Activated T-cell treated with anti-CD3 and anti-CD28 coated beads, Interleukin-2, amount 50 U/mL, for 72 hours (primary cell): ENCODE data around the gene SART1. TPM values are rescaled to one million over a fixed set of nuclear protein-coding genes. Genes with fewer than 3 reads are reported as not detected.

Experiments
- ATAC-seq, 2 donors: fragments of 150-1000 bp; cut with Tn5 transposase; replicated peaks in 1 of 2; 2 replicates each; pipeline ENCODE4 v1.10.0; 2021; ENCODE audit warnings: moderate library complexity in 2 of 2, mild to moderate bottlenecking in 1 of 2
- DNase-seq, 2 donors: peaks; one replicate each; pipeline ENCODE4 v3.0.0; 2021 to 2022; ENCODE audit warnings: mixed read lengths in 1 of 2
- H3K27ac Mint-ChIP-seq: one replicate; pipeline ENCODE4 v1.8.0; 2022; ENCODE audit warnings: mild to moderate bottlenecking, moderate library complexity, mixed read lengths
- H3K27me3 Mint-ChIP-seq: one replicate; pipeline ENCODE4 v1.8.0; 2022; ENCODE audit warnings: low read depth, mixed read lengths
- H3K36me3 Mint-ChIP-seq, 2 donors: one replicate each; pipeline ENCODE4 v1.8.0; 2022; ENCODE audit warnings: mixed read lengths in 2 of 2, mild to moderate bottlenecking in 1 of 2; ENCODE audit not compliant: insufficient read depth in 2 of 2
- H3K4me1 Mint-ChIP-seq: one replicate; pipeline ENCODE4 v1.8.0; 2022; ENCODE audit warnings: low read depth, mixed read lengths
- H3K4me3 Mint-ChIP-seq, 2 donors: one replicate each; pipeline ENCODE4 v1.8.0; 2022; ENCODE audit warnings: mild to moderate bottlenecking in 2 of 2, mixed read lengths in 2 of 2, moderate library complexity in 2 of 2
- H3K9me3 Mint-ChIP-seq, 2 donors: one replicate each; pipeline ENCODE4 v1.8.0; 2022; ENCODE audit warnings: mixed read lengths in 2 of 2
- total RNA-seq, 2 donors: library from RNA; stranded (reverse); gene quantifications; one replicate each; pipeline ENCODE4 v1.2.3, GENCODE V29; 2022

SART1 gene
- total RNA-seq, 2 donors from 2014 or later: 63.2 to 75.9 TPM

DNA sequence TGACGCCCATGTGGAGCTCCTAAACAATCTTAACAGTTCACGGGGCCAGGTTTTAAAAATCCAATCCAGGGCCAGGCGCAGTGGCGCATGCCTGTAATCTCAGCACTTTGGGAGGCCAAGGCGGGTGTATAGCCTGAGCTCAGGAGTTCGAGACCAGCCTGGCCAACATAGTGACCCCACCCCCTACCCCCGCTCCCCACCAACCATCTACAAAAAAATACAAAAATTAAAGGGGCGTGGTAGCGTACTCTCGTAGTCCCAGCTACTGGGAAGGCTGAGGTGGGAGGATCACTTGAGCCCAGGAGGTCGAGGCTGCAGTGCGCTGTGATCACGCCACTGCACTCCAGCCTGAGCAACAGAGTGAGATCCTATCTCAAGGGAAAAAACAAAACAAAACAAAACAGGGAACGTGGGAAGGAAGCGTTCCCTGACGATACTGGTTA lies 689 bp upstream of the SART1 start:
- peak in 1 of 2 donors; percentile 1 for ATAC-seq

DNA sequence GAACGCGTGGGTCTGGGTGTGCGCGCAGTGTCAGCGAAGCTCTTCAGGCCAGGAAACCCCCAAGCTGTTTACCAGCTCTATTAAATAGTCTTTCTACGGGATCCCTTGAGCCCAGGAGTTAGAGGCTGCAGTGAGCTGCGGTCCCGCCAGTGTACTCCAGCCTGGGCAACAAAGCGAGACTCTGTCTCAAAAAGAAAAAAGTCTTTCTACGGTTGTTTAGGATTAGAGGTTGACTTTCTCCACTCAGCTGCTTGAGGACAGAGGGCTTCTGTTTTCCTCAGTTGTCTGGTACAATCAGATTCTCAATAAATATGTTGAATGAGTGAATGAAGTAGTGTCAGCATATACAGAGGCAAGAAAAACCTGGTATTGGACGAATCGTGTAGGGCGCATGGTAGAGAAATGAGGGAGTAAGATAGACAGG lies 619 bp downstream of the SART1 start:
- ATAC-seq: no peak
- no peaks in the 10 kb centered on the region for H3K9me3 Mint-ChIP-seq
- peaks cover 10 to 11% of the 10 kb centered on the region in 2 donors for H3K36me3 Mint-ChIP-seq
- H3K27ac Mint-ChIP-seq: peak overlapping the region; percentile 82
- DNase-seq: no peak
- H3K27me3 Mint-ChIP-seq: no peaks in the 10 kb centered on the region
- H3K4me3 Mint-ChIP-seq: peak overlapping the region; percentile 86 to 93
- peaks cover 29% of the 10 kb centered on the region for H3K4me1 Mint-ChIP-seq

More for the DNA sequence above, 689 bp upstream of the SART1 start:
- peak overlapping the region; percentile 97 for H3K27ac Mint-ChIP-seq
- no peaks in the 10 kb centered on the region for H3K27me3 Mint-ChIP-seq
- no peak for DNase-seq
- peaks cover 9% of the 10 kb centered on the region in 2 donors for H3K36me3 Mint-ChIP-seq
- H3K4me3 Mint-ChIP-seq: peak overlapping the region; percentile 89 to 93
- peaks cover 40% of the 10 kb centered on the region for H3K4me1 Mint-ChIP-seq
- H3K9me3 Mint-ChIP-seq: no peaks in the 10 kb centered on the region

DNA sequence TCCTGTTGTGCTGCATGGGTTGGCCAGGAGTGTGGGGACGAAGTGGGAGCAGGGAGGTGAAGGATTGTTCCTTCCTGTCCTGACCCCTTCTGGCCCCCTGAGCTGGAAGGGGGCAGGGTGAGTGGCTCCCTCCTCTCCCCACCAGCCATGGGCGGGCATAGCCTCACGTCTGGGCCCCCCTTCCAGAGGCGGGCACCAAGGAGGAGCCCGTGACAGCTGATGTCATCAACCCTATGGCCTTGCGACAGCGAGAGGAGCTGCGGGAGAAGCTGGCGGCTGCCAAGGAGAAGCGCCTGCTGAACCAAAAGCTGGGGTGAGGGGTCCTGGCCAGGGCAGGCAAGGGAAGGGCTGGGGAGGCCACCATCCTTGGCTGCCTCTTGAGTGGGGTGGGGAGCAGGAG lies 3.4 kb downstream of the SART1 start:
- H3K36me3 Mint-ChIP-seq: peaks cover 13% of the 10 kb centered on the region in 2 donors

DNA sequence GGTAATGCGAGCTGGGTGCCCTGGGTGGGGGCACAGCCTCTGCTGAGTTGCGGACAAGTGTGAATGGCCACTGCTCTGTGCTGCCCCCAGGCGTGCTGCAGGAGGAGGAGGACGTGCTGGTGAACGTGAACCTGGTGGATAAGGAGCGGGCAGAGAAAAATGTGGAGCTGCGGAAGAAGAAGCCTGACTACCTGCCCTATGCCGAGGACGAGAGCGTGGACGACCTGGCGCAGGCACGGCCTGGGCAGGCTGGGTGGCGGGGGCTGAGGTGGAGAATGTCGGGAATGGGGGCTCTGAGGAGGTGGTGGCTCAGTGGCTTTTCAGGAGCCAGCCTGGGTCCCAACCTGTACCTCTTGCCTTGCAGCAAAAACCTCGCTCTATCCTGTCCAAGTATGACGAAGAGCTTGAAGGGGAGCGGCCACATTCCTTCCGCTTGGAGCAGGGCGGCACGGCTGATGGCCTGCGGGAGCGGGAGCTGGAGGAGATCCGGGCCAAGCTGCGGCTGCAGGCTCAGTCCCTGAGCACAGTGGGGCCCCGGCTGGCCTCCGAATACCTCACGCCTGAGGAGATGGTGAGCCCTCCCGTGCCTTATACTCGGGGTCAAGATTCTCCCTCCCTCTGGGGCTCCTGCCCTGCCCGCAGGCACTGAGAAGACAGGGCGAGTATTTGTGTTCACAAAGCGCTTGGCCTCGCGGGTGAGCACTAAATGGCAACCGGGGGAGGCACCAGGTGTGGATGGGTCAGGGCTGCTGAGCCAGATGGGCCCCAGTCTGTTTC lies 4.6 kb downstream of the SART1 start:
- Mint-ChIP-seq H3K27ac (peak overlapping the region; percentile 75), H3K9me3 (no peaks in the 10 kb centered on the region), H3K36me3 (peaks cover 17 to 19% of the 10 kb centered on the region in 2 donors), H3K4me3 (no peak overlapping the region), H3K4me1 (peaks cover 27% of the 10 kb centered on the region), H3K27me3 (no peaks in the 10 kb centered on the region)
- DNase-seq (no peak), ATAC-seq (no peak)

More for the DNA sequence above, 3.4 kb downstream of the SART1 start:
- no peak overlapping the region for H3K27ac Mint-ChIP-seq
- no peaks in the 10 kb centered on the region for H3K27me3 Mint-ChIP-seq
- no peaks in the 10 kb centered on the region for H3K9me3 Mint-ChIP-seq
- H3K4me1 Mint-ChIP-seq: peaks cover 22% of the 10 kb centered on the region
- no peak for DNase-seq
- no peak for ATAC-seq
- no peak overlapping the region for H3K4me3 Mint-ChIP-seq

DNA sequence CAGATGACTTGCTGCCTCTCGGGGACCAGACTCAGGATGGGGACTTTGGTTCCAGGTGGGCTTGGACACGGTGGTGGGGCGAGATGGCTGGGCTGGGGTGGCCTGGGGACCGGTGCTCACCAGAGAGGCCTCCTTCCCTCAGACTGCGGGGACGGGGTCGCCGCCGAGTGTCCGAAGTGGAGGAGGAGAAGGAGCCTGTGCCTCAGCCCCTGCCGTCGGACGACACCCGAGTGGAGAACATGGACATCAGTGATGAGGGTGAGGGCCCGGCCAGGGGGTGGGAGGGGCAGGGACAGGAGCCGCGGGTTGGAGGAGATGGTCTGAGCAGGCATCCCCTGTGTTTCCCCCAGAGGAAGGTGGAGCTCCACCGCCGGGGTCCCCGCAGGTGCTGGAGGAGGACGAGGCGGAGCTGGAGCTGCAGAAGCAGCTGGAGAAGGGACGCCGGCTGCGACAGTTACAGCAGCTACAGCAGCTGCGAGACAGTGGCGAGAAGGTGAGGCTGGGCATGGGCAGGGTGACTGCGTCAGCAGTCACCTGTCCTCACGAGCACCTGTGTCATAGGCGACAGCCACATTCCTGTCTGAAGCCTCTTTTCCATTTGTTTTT lies 5.9 kb downstream of the SART1 start:
- H3K4me3 Mint-ChIP-seq: no peak overlapping the region
- DNase-seq (no peak), ATAC-seq (no peak)
- no peaks in the 10 kb centered on the region for H3K9me3 Mint-ChIP-seq
- peaks cover 18 to 25% of the 10 kb centered on the region in 2 donors for H3K36me3 Mint-ChIP-seq
- H3K27ac Mint-ChIP-seq: no peak overlapping the region
- H3K27me3 Mint-ChIP-seq: no peaks in the 10 kb centered on the region
- peaks cover 23% of the 10 kb centered on the region for H3K4me1 Mint-ChIP-seq

DNA sequence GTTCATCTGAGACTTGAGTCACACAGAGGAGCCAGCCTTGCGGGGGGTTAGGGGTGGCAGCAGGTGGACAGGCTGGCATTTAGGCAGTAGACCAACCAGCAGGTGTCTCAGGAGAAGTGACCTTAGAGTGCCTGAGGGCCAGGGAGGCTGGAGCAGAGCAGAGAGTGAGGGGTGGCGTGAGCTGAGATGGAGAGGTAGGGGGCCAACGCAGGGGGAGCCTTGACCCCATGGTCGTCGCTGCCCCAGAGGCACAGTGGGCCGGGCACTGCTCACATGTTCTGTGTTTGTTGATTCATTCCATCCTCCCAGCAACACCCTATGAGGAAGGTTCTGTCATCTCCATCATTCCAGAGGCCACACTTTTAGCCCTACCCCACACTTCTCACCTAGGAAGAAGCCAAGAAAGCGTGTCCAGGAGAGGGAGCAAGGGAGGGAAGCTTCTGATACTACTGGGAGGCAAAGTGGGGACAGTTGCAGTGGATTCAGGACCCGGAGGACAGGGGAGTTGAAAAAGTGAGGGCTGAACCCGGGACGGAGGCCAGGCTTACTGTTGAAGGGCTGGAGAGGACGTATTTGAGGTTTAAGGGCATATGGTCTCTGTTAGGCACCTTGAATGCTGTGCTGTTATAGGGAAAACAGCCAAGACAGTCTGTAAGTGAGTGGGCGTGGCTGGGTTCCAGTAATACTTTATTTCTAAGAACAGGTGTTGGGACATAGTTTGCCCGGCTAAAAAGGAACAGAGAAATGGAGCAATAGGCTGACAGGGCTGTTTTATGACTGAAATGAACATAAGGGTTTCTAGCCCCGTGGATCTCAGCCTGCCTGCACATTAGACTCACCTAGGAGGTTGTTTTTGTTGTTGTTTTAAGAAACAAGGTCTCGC lies 7.3 kb downstream of the SART1 start:
- H3K27me3 Mint-ChIP-seq: no peaks in the 10 kb centered on the region

DNA sequence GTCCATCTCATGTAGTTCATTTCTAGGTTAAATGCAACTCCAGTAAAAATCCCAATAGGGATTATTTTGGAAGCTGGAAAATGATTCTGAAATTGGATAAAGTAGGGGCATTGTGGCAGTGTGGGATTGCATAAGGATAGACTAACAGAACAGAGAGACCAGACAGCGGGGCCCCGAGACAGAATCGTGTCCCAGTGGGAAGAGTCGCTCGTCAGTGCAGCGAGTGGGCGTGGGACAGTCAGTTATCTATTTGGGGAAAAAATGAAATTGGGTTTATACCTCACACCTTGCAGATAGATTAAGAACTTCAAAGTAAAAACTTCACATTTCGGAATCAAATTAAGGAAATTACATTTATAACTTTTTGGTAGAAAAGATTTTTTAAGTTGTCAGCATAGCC lies 10.6 kb downstream of the SART1 start:
- Mint-ChIP-seq H3K27ac (no peak overlapping the region), H3K9me3 (no peaks in the 10 kb centered on the region), H3K36me3 (peaks cover 11 to 33% of the 10 kb centered on the region in 2 donors), H3K27me3 (no peaks in the 10 kb centered on the region), H3K4me1 (peaks cover 10% of the 10 kb centered on the region), H3K4me3 (no peak overlapping the region)
- DNase-seq (no peak), ATAC-seq (no peak)

More for the DNA sequence above, 7.3 kb downstream of the SART1 start:
- no peaks in the 10 kb centered on the region for H3K9me3 Mint-ChIP-seq
- peak overlapping the region; percentile 13 for H3K27ac Mint-ChIP-seq
- DNase-seq (no peak), ATAC-seq (no peak)
- no peak overlapping the region for H3K4me3 Mint-ChIP-seq
- peaks cover 9% of the 10 kb centered on the region for H3K4me1 Mint-ChIP-seq
- H3K36me3 Mint-ChIP-seq: peaks cover 15 to 33% of the 10 kb centered on the region in 2 donors

DNA sequence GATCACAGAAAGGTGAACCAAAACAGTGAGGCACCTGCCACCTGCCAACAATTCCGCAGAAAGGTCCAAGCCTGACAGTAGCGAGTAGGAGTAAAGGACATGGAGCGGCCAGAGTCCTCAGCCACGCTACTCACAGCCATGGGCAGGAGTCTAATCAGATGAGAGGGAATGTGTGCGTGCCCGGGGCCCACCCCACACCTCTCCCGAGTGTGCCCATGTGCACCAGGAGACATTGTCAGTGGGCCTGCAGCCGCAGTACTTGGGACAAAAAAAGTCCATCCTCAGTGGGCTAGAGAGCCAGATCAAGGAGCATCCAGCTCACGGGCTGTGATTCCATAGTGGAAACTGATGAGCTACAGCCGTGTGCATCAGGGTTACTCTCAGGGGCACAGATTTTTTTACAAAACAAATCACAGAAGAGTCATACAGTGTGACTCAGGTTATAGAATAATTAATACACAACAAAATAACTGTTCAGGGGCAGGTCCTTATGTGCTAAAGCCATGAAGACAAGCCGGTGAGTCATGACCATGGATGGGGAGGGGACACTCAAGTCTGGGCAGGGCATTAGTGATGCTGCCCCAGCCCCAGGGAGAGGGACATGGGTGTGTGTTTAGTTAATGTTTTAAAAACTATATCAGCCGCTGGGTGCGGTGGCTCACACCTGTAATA lies 12.0 kb downstream of the SART1 start:
- H3K27ac Mint-ChIP-seq: no peak overlapping the region
- H3K4me1 Mint-ChIP-seq: peaks cover 10% of the 10 kb centered on the region
- H3K27me3 Mint-ChIP-seq: no peaks in the 10 kb centered on the region
- H3K9me3 Mint-ChIP-seq: no peaks in the 10 kb centered on the region
- ATAC-seq (no peak), DNase-seq (no peak)
- no peak overlapping the region for H3K4me3 Mint-ChIP-seq
- H3K36me3 Mint-ChIP-seq: peaks cover 10 to 32% of the 10 kb centered on the region in 2 donors

DNA sequence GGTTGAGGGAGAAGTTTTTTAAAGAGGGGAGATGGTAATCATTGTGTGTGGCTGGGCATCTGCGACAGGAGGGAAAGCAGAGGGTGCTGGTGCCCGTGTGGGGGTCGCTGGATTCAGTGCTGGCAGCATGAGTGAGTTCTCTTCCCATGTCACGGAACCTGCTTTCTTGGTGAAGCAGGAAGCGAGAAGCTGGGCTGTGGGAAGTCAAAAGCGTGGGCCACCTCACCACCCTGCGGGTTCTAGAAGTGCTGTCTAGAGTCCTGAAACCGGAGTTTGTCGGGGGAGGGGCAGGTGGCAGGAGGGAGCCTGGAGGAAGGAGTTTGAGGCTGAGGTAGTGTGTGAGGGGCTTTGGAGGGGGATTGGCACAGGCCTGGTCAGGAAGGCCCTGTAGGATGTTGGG lies 14.2 kb downstream of the SART1 start:
- no peaks in the 10 kb centered on the region for H3K9me3 Mint-ChIP-seq
- no peaks in the 10 kb centered on the region for H3K27me3 Mint-ChIP-seq
- H3K4me3 Mint-ChIP-seq: no peak overlapping the region
- peaks cover 5% of the 10 kb centered on the region for H3K4me1 Mint-ChIP-seq
- H3K27ac Mint-ChIP-seq: no peak overlapping the region
- ATAC-seq: no peak
- peaks cover 6 to 29% of the 10 kb centered on the region in 2 donors for H3K36me3 Mint-ChIP-seq
- DNase-seq: no peak

DNA sequence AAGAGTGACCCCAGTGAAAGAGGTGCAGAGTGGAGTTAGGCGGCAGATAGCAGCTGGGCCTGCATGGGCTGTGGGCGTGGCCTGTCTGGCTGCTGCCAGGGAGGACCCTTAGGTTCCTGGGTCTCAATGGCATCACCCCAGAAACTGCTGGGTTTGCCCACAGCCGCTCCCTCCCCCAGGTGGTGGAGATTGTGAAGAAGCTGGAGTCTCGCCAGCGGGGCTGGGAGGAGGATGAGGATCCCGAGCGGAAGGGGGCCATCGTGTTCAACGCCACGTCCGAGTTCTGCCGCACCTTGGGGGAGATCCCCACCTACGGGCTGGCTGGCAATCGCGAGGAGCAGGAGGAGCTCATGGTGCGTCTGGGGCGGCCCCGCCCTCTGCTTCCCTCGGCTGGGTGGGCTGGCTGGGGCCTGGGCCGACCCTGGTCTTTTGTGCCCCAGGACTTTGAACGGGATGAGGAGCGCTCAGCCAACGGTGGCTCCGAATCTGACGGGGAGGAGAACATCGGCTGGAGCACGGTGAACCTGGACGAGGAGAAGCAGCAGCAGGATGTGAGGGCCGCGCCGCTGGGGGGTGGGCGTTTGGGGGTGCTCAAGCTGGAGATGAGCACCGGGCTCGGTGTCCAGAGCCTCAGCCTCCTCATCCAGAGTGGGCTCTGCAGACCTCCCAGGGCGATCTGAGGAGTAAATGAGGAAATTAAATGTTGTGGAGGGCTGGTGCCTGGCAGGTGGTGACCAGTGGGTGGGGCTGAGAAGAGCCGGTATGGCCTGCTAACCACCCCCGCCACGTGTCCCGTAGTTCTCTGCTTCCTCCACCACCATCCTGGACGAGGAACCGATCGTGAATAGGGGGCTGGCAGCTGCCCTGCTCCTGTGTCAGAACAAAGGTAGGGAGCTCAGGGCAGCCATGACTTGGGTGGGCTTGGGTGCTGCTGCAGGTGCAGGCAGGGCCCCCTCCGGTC lies 15.0 kb downstream of the SART1 start:
- Mint-ChIP-seq H3K27ac (no peak overlapping the region), H3K27me3 (no peaks in the 10 kb centered on the region), H3K4me3 (no peak overlapping the region), H3K4me1 (peaks cover 5% of the 10 kb centered on the region), H3K9me3 (no peaks in the 10 kb centered on the region), H3K36me3 (peaks cover 6 to 29% of the 10 kb centered on the region in 2 donors)
- ATAC-seq (no peak), DNase-seq (no peak)

DNA sequence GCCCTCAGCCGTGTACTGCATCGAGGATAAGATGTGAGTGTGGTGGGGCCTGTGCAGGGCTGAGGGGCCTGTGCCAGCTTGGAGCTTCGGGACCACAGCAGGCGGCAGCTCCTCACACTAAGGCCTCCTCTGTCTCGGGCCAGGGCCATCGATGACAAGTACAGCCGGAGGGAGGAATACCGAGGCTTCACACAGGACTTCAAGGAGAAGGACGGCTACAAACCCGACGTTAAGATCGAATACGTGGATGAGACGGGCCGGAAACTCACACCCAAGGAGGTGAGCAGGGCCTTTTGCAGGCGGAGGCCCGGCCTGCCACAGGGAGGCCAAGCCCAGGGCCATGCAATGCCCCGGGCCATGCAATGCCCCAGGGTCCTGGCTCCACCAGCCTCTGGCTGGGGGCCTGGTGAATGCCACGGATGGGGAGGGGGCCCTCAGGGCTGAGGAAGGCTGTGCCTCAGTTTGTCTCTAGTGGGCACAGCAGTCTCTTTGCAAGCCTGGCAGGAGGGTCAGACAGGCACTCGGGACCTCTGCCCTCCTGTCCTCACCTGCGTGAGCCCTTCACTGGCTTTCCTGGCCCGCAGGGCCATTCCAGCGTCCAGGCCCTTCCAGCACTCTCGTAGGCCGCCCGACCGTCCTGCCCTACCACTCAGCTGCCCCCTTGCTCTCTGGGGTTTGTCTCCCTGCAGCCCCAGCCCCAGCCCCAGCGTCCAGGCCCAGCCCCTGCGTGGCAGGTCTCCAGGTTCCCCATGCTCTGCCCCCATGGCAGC lies 16.3 kb downstream of the SART1 start:
- H3K36me3 Mint-ChIP-seq: peaks cover 4 to 19% of the 10 kb centered on the region in 2 donors
- no peak for DNase-seq
- H3K9me3 Mint-ChIP-seq: no peaks in the 10 kb centered on the region
- no peaks in the 10 kb centered on the region for H3K27me3 Mint-ChIP-seq
- no peak overlapping the region for H3K4me3 Mint-ChIP-seq
- peaks cover 5% of the 10 kb centered on the region for H3K4me1 Mint-ChIP-seq
- no peak for ATAC-seq
- H3K27ac Mint-ChIP-seq: no peak overlapping the region
